AG09319 (cell line): Measurements from ENCODE around the gene MICU1.

Experiments
- DNase-seq: peaks from one replicate; pipeline ENCODE4 v3.0.0-alpha.2; 2010; ENCODE audit warnings: low read depth; ENCODE audit errors: extremely low read depth
- TF ChIP-seq, protein P1 (sequence below): IDR thresholded peaks from 2 replicates; pipeline ENCODE4 v1.5.1; 2011; ENCODE audit warnings: low read depth, mild to moderate bottlenecking, inconsistent platforms, low read length, moderate library complexity

The MICU1 gene

DNA sequence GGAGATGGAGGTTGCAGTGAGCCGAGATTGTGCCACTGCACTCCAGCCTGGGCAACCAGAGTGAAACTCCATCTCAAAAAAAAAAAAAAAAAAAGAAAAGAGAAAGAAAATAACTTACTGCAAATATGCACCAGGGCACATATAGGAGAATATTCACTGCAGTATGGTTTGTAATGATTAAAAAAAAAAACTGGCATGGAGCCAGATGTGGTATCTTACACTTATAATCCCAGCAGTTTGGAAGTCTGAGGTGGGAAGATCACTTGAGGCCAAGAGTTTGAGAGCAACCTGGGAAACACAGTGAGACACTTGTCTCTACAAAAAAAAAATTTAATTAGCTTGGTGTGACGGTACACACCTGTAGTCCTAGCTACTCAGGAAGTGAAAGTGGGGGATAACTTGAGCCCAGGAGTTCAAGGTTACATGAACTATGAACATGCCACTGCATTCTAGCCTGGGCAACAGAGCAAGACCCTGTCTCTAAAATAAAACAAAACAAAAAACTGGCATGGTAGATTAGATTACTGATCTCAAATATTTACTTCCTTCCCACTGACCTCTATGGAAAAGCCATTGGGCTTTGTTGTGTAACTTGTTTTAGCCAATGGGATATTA is 85.6 kb downstream of the MICU1 start:
- TF ChIP-seq, protein P1, sequence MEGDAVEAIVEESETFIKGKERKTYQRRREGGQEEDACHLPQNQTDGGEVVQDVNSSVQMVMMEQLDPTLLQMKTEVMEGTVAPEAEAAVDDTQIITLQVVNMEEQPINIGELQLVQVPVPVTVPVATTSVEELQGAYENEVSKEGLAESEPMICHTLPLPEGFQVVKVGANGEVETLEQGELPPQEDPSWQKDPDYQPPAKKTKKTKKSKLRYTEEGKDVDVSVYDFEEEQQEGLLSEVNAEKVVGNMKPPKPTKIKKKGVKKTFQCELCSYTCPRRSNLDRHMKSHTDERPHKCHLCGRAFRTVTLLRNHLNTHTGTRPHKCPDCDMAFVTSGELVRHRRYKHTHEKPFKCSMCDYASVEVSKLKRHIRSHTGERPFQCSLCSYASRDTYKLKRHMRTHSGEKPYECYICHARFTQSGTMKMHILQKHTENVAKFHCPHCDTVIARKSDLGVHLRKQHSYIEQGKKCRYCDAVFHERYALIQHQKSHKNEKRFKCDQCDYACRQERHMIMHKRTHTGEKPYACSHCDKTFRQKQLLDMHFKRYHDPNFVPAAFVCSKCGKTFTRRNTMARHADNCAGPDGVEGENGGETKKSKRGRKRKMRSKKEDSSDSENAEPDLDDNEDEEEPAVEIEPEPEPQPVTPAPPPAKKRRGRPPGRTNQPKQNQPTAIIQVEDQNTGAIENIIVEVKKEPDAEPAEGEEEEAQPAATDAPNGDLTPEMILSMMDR: no peak
- no peak for DNase-seq

DNA sequence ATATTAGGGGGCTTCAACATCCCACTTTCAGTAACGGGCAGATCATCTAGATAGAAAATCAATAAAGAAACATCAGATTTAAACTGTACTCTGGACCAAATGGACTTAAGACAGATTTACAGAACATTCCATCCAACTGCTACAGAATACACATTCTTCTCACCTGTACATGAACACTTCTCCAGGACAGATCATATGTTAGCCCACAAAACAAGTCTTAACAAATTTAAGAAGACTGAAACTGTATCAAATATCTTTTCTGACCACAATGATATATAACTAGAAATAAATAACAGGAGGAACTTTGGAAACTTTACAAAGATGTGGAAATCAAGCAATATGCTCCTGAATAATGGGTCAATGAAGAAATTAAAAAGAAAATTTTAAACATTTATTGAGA is 86.7 kb downstream of the MICU1 start:
- no peak for DNase-seq
- TF ChIP-seq, protein P1: no peak

DNA sequence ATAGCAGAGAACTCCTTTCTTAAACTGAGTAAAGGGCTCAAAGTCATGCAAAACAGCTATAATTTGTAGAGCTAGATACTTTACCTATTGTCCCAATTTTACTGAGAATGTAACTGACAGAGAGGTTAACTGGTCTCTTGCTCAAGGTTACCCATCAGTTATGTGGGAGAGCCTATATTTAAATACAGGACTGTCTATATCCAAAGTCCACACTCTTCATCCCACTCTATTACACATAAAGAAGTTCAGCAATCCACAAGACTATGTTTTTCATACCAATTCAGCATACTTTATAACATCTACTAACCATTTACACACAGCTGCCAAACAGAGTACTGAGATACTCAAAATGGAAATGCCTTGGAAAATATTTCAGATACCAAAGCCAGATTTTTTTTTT is 100.2 kb downstream of the MICU1 start:
- DNase-seq: no peak
- TF ChIP-seq, protein P1: no peak

- DNase-seq: no peak
- TF ChIP-seq, protein P1: no peak
These were observed 100.6 kb downstream of the MICU1 start for GRCh38 chr10:72525277-72525676.

- no peak for DNase-seq
- TF ChIP-seq, protein P1: no peak
These were observed 101.4 kb downstream of the MICU1 start for GRCh38 chr10:72524489-72524888.

DNA sequence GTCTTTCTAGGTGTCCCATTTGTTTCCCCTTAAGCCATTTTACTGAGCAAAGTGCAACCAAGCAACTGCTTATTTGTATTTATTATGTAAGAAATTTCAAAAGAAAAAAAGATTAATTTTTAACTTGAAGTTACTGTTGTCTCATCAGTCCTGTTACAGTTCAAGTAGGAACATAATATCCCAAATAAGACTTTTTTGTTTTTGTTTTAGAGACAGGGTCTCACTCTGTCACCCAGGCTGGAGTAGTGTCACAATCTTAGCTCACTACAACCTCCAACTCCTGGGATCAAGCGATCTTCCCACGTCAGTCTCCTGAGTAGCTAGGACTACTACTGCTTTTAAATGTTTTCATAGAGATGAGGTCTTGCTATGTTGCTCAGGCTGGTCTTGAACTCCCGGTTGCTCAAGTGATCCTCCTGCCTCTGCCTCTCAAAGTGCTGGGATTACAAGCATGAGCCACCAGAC is 101.9 kb downstream of the MICU1 start:
- TF ChIP-seq, protein P1: no peak
- DNase-seq: no peak

DNA sequence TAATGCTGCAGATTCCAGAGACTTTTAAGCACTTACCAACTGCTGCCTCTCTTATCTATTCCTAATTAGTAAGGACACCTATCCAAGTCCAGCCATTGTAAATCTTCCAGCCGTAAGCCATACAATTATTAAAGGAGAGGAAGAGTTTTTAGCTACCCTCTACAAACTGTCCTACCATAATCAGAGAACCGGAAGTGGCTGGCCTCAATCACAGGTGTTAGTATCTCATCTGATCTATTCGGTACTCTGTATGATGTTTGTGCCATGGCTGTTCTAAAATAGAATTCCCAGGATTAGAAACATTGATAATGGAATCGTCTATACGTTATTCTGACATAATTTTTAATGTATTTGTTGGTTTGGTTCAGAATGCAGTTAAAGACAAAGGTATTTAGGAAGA is 102.8 kb downstream of the MICU1 start:
- TF ChIP-seq, protein P1: no peak
- DNase-seq: no peak
